Prostate gland (tissue), 2 donors: ENCODE measurements around the gene MMD.

Experiments
- CTCF ChIP-seq, 4 experiments: fragments of 200-600 bp in 2 of 4; fragments of 450-650 bp in 2 of 4; sonication (generic) in 2 of 4; IDR thresholded peaks; 1 replicate in 3 of 4; 2 replicates in 1 of 4; pipeline ENCODE4 v1.5.1; 2016 to 2019; ENCODE audit warnings: antibody characterized with exemption in 4 of 4, mild to moderate bottlenecking in 2 of 4, moderate library complexity in 2 of 4
- POLR2A ChIP-seq: fragments of 450-650 bp; IDR thresholded peaks from one replicate; pipeline ENCODE4 v1.6.1; 2016; ENCODE audit warnings: antibody characterized with exemption, mild to moderate bottlenecking

- TF ChIP-seq POLR2A, result no peak
- no peak for TF ChIP-seq CTCF (IDR thresholded peaks at IDR 0.05)
These were observed 27.0 kb upstream of the MMD start for GRCh38 chr17:55448681-55449080.
